HG03442 (cell line): ENCODE results near the gene FKBP6.
"Not testable (repeated sequence)": the region's sequence is repeated elsewhere in the genome, so short reads cannot be mapped to it uniquely, and the experiment has no call there.

Experiments
- ATAC-seq: cut with Tn5 transposase; IDR thresholded peaks from one replicate; pipeline ENCODE4 v1.9.1; 2021; ENCODE audit warnings: mild to moderate bottlenecking, moderate library complexity; ENCODE audit not compliant: unreplicated experiment

The FKBP6 gene

GRCh38 chr7:73354196-73354595 is 26.2 kb downstream of the FKBP6 start:
- no peak for ATAC-seq

- no peak for ATAC-seq
Measured at GRCh38 chr7:73354821-73355220, 26.9 kb downstream of the FKBP6 start.

GRCh38 chr7:73356159-73356558 is 28.2 kb downstream of the FKBP6 start:
- ATAC-seq = no peak

- ATAC-seq = no peak
Measured at GRCh38 chr7:73358590-73359275, 30.8 kb downstream of the FKBP6 start.

- ATAC-seq = no peak
Measured at GRCh38 chr7:73359306-73359705, 31.3 kb downstream of the FKBP6 start.

GRCh38 chr7:73359746-73360375 is 31.9 kb downstream of the FKBP6 start:
- ATAC-seq = no peak

GRCh38 chr7:73360590-73360989 is 32.6 kb downstream of the FKBP6 start:
- ATAC-seq = not testable (repeated sequence)

GRCh38 chr7:73363225-73364005 is 35.5 kb downstream of the FKBP6 start:
- no peak for ATAC-seq

GRCh38 chr7:73364006-73364728 is 36.2 kb downstream of the FKBP6 start:
- no peak for ATAC-seq

- ATAC-seq = no peak
Measured at GRCh38 chr7:73366127-73366526, 38.2 kb downstream of the FKBP6 start.

- ATAC-seq = no peak
Measured at GRCh38 chr7:73366990-73367389, 39.0 kb downstream of the FKBP6 start.

- no peak for ATAC-seq
Measured at GRCh38 chr7:73369009-73369408, 41.0 kb downstream of the FKBP6 start.

- ATAC-seq = no peak
Measured at GRCh38 chr7:73369622-73370021, 41.7 kb downstream of the FKBP6 start.

- no peak for ATAC-seq
Measured at GRCh38 chr7:73373741-73374140, 45.8 kb downstream of the FKBP6 start.

- ATAC-seq = not testable (repeated sequence)
Measured at GRCh38 chr7:73376262-73376661, 48.3 kb downstream of the FKBP6 start.

GRCh38 chr7:73376671-73377412 is 48.9 kb downstream of the FKBP6 start:
- no peak for ATAC-seq

GRCh38 chr7:73377413-73378200 is 49.6 kb downstream of the FKBP6 start:
- not testable (repeated sequence) for ATAC-seq

GRCh38 chr7:73382934-73383503 is 55.1 kb downstream of the FKBP6 start:
- no peak for ATAC-seq

- no peak for ATAC-seq
Measured at GRCh38 chr7:73387221-73387828, 59.4 kb downstream of the FKBP6 start.
